HG02798 (cell line): ENCODE measurements around the gene SPATA45.

Source experiments
- ATAC-seq: cut with Tn5 transposase; IDR thresholded peaks from one replicate; pipeline ENCODE4 v1.9.1; 2021; ENCODE audit warnings: mild to moderate bottlenecking; ENCODE audit not compliant: unreplicated experiment, poor library complexity

The SPATA45 gene

GRCh38 chr1:212833211-212834207 is 13.9 kb downstream of the SPATA45 start:
- peak; percentile 75 for ATAC-seq

GRCh38 chr1:212828395-212828794 is 19.1 kb downstream of the SPATA45 start:
- ATAC-seq, result no peak

GRCh38 chr1:212827831-212828278 is 19.6 kb downstream of the SPATA45 start:
- ATAC-seq, result no peak

- ATAC-seq, result no peak
These were observed 20.2 kb downstream of the SPATA45 start for GRCh38 chr1:212827171-212827776.

GRCh38 chr1:212825798-212826452 is 21.5 kb downstream of the SPATA45 start:
- ATAC-seq, result no peak

GRCh38 chr1:212824201-212824600 is 23.2 kb downstream of the SPATA45 start:
- ATAC-seq, result no peak

- no peak for ATAC-seq
These were observed 24.5 kb downstream of the SPATA45 start for GRCh38 chr1:212822956-212823355.

GRCh38 chr1:212820969-212821368 is 26.5 kb downstream of the SPATA45 start:
- no peak for ATAC-seq

- ATAC-seq, result peak; percentile 66
These were observed 27.7 kb downstream of the SPATA45 start for GRCh38 chr1:212819726-212820125.

GRCh38 chr1:212816567-212817278 is 30.7 kb downstream of the SPATA45 start:
- no peak for ATAC-seq

- no peak for ATAC-seq
These were observed 32.7 kb downstream of the SPATA45 start for GRCh38 chr1:212814537-212815334.

- ATAC-seq, result no peak
These were observed 41.7 kb downstream of the SPATA45 start for GRCh38 chr1:212805767-212806166.

- no peak for ATAC-seq
These were observed 49.8 kb downstream of the SPATA45 start for GRCh38 chr1:212797681-212798080.

GRCh38 chr1:212794561-212795014 is 52.9 kb downstream of the SPATA45 start:
- peak; percentile 85 for ATAC-seq

- ATAC-seq, result no peak
These were observed 55.0 kb downstream of the SPATA45 start for GRCh38 chr1:212792396-212792908.

- peak; percentile 78 for ATAC-seq
These were observed 55.6 kb downstream of the SPATA45 start, which contains the start of the genes NSL1 and TATDN3 for GRCh38 chr1:212791676-212792395. TSS of gene NSL1 (minus strand) at chr1:212791777. CDS start at chr1:212791763, 14 bp downstream. TSS of gene TATDN3 (plus strand) at chr1:212791894. CDS start at chr1:212791922, 28 bp downstream.

GRCh38 chr1:212791261-212791675 is 56.2 kb downstream of the SPATA45 start:
- peak; percentile 38 for ATAC-seq

- ATAC-seq, result no peak
These were observed 61.6 kb downstream of the SPATA45 start for GRCh38 chr1:212785871-212786270.
